GM23338 (cell line): ENCODE results near the gene DLX5. TPM values are rescaled to one million over a fixed set of nuclear protein-coding genes. Genes with fewer than 3 reads are reported as not detected.

Experiments
- ATAC-seq: fragments of 200-7000 bp; cut with Tn5 transposase; 3 replicates; pipeline ENCODE4 v1.9.1; 2020
- DNase-seq: peaks from one replicate; pipeline ENCODE4 v3.0.0-alpha.2; 2015; ENCODE audit warnings: low spot score
- H2AFZ ChIP-seq: fragments of 200-600 bp; sonication (generic); 2 replicates; pipeline ENCODE4 v1.8.0; 2016; ENCODE audit warnings: antibody characterized with exemption, mild to moderate bottlenecking, moderate library complexity
- H3F3A ChIP-seq: fragments of 200-600 bp; sonication (generic); replicated peaks from 2 replicates; pipeline ENCODE4 v1.8.0; 2017; ENCODE audit warnings: antibody characterized with exemption, mixed run types, low read depth
- H3K27ac ChIP-seq: fragments of 200-600 bp; sonication (generic); 2 replicates; pipeline ENCODE4 v1.6.1; 2016; ENCODE audit warnings: low read depth
- H3K27me3 ChIP-seq: fragments of 200-600 bp; sonication (generic); 2 replicates; pipeline ENCODE4 v1.8.0; 2016; ENCODE audit warnings: mild to moderate bottlenecking, mixed run types, moderate library complexity; ENCODE audit not compliant: insufficient read depth
- H3K36me3 ChIP-seq: fragments of 200-600 bp; sonication (generic); 2 replicates; pipeline ENCODE4 v1.8.0; 2016; ENCODE audit warnings: mild to moderate bottlenecking; ENCODE audit not compliant: insufficient read depth
- H3K4me1 ChIP-seq: fragments of 200-600 bp; sonication (generic); 2 replicates; pipeline ENCODE4 v1.8.0; 2016; ENCODE audit warnings: mild to moderate bottlenecking, moderate library complexity; ENCODE audit not compliant: insufficient read depth
- H3K4me2 ChIP-seq: fragments of 200-600 bp; sonication (generic); 2 replicates; pipeline ENCODE4 v1.7.1; 2017; ENCODE audit warnings: mixed run types
- H3K4me3 ChIP-seq: fragments of 200-600 bp; sonication (generic); 2 replicates; pipeline ENCODE4 v1.6.1; 2016; ENCODE audit warnings: mixed run types
- H3K79me2 ChIP-seq: fragments of 200-600 bp; sonication (generic); replicated peaks from 2 replicates; pipeline ENCODE4 v1.8.0; 2017; ENCODE audit warnings: mild to moderate bottlenecking; ENCODE audit not compliant: insufficient read depth
- H3K9me2 ChIP-seq: fragments of 200-600 bp; sonication (generic); 2 replicates; pipeline ENCODE4 v1.8.0; 2017; ENCODE audit not compliant: insufficient read depth
- H4K20me1 ChIP-seq: fragments of 200-600 bp; sonication (generic); replicated peaks from 2 replicates; pipeline ENCODE4 v1.8.0; 2017; ENCODE audit warnings: mild to moderate bottlenecking; ENCODE audit not compliant: insufficient read depth
- H3K27ac Mint-ChIP-seq: 2 replicates; pipeline ENCODE4 v1.8.0; 2020; ENCODE audit warnings: inconsistent platforms, mild to moderate bottlenecking, moderate library complexity, mixed read lengths
- H3K27me3 Mint-ChIP-seq: 3 replicates; pipeline ENCODE4 v1.8.0; 2022; ENCODE audit warnings: low read depth, mild to moderate bottlenecking, moderate library complexity, mixed read lengths, inconsistent platforms; ENCODE audit not compliant: insufficient read depth, poor library complexity
- H3K36me3 Mint-ChIP-seq: 3 replicates; pipeline ENCODE4 v1.8.0; 2021; ENCODE audit warnings: low read depth, mild to moderate bottlenecking, inconsistent platforms, moderate library complexity, mixed read lengths
- H3K4me1 Mint-ChIP-seq: 3 replicates; pipeline ENCODE4 v1.8.0; 2020; ENCODE audit warnings: mild to moderate bottlenecking, inconsistent platforms, mixed read lengths
- H3K4me3 Mint-ChIP-seq: 3 replicates; pipeline ENCODE4 v1.8.0; 2021; ENCODE audit warnings: moderate library complexity, mild to moderate bottlenecking, inconsistent platforms, mixed read lengths
- H3K9me3 Mint-ChIP-seq: 3 replicates; pipeline ENCODE4 v1.8.0; 2020; ENCODE audit warnings: moderate library complexity, mild to moderate bottlenecking, inconsistent platforms, mixed read lengths
- CREB1 ChIP-seq: fragments of 250-450 bp; sonication (Bioruptor Pico); IDR thresholded peaks from 2 replicates; pipeline ENCODE4 v1.5.0; 2020; ENCODE audit warnings: low read depth, mild to moderate bottlenecking, moderate library complexity
- CTCF ChIP-seq, 2 experiments: fragments of 200-600 bp in 1 of 2; sonication (generic) in 1 of 2; conservative IDR thresholded peaks; 2 replicates each; pipeline versions ENCODE4 v1.5.1 to v1.6.1; 2016 to 2017; ENCODE audit warnings: antibody characterized with exemption in 2 of 2, low read depth in 2 of 2, mild to moderate bottlenecking in 2 of 2, moderate library complexity in 1 of 2
- EZH2 ChIP-seq: fragments of 200-600 bp; sonication (generic); IDR thresholded peaks from one replicate; pipeline ENCODE4 v1.8.0; 2017; ENCODE audit warnings: antibody characterized with exemption, mild to moderate bottlenecking, low read depth; ENCODE audit not compliant: unreplicated experiment
- NANOG ChIP-seq: IDR thresholded peaks from 2 replicates; pipeline ENCODE4 v1.6.1; 2016; ENCODE audit warnings: antibody characterized with exemption, borderline replicate concordance
- POLR2AphosphoS5 ChIP-seq: IDR thresholded peaks from 2 replicates; pipeline ENCODE4 v1.6.1; 2016; ENCODE audit warnings: antibody characterized with exemption, low read depth
- ZNF114 ChIP-seq: fragments of 250-450 bp; sonication (Bioruptor Pico); IDR thresholded peaks from 2 replicates; pipeline ENCODE4 v1.5.0; 2020; ENCODE audit warnings: mild to moderate bottlenecking, moderate library complexity
- ZNF331 ChIP-seq: fragments of 250-450 bp; sonication (Bioruptor Pico); IDR thresholded peaks from 2 replicates; pipeline ENCODE4 v1.5.0; 2020; ENCODE audit warnings: low read depth, mild to moderate bottlenecking, moderate library complexity
- polyA plus RNA-seq: library from polyadenylated mRNA; unstranded; fragments of >200 nt; fragmentation: Nextera tagmentation; extraction: Ambion mirVana; gene quantifications from 2 replicates; pipeline ENCODE4 v1.2.1, GENCODE V29; 2016
- total RNA-seq: library from RNA; depleted of rRNA; stranded (reverse); fragments of >200 nt; shearing (Covaris generic); gene quantifications from 2 replicates; pipeline ENCODE4 v1.2.3, GENCODE V29; 2014
- TF ChIP-seq, protein P1 (sequence below): fragments of 250-450 bp; sonication (Bioruptor Pico); IDR thresholded peaks from 2 replicates; pipeline ENCODE4 v1.5.0; 2020; ENCODE audit warnings: mild to moderate bottlenecking, moderate library complexity

DLX5 gene
- total and polyA plus RNA-seq, 2 experiments from 2014 or later: not detected

DNA sequence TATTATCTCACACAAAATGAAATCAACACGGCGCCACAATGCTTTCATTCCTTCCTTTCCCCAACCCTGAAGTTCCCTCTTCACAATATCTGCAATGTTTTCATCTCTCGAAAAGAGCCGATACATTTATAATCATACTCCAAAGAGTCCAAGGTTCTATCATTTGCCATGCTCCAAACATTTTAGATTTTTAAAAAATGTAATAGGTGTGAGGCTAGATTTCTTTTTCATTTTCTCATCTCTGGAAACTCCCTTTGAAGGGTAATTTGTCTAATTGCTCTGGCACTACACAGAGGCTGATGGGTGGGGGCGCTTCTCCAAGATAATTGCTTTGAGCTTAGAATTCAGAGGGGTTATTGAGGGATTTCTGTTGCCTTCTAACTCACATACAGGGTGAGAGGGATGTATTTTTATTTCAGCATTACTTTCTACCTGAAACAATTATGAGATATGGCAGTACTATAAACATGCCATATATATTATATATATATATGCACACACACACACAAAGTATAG is 4.9 kb downstream of the DLX5 start:
- peaks cover 100% of the 10 kb centered on the region for H3K27me3 Mint-ChIP-seq
- no peak for TF ChIP-seq CREB1 (CRISPR knock-in tag)
- no peak for TF ChIP-seq CTCF (conservative IDR thresholded peaks at IDR 0.05; ENCODE audit: low read depth in 2 of 2)
- no peak for TF ChIP-seq ZNF114 (CRISPR knock-in tag)
- no peak for TF ChIP-seq ZNF331 (CRISPR knock-in tag)
- TF ChIP-seq, protein P1, sequence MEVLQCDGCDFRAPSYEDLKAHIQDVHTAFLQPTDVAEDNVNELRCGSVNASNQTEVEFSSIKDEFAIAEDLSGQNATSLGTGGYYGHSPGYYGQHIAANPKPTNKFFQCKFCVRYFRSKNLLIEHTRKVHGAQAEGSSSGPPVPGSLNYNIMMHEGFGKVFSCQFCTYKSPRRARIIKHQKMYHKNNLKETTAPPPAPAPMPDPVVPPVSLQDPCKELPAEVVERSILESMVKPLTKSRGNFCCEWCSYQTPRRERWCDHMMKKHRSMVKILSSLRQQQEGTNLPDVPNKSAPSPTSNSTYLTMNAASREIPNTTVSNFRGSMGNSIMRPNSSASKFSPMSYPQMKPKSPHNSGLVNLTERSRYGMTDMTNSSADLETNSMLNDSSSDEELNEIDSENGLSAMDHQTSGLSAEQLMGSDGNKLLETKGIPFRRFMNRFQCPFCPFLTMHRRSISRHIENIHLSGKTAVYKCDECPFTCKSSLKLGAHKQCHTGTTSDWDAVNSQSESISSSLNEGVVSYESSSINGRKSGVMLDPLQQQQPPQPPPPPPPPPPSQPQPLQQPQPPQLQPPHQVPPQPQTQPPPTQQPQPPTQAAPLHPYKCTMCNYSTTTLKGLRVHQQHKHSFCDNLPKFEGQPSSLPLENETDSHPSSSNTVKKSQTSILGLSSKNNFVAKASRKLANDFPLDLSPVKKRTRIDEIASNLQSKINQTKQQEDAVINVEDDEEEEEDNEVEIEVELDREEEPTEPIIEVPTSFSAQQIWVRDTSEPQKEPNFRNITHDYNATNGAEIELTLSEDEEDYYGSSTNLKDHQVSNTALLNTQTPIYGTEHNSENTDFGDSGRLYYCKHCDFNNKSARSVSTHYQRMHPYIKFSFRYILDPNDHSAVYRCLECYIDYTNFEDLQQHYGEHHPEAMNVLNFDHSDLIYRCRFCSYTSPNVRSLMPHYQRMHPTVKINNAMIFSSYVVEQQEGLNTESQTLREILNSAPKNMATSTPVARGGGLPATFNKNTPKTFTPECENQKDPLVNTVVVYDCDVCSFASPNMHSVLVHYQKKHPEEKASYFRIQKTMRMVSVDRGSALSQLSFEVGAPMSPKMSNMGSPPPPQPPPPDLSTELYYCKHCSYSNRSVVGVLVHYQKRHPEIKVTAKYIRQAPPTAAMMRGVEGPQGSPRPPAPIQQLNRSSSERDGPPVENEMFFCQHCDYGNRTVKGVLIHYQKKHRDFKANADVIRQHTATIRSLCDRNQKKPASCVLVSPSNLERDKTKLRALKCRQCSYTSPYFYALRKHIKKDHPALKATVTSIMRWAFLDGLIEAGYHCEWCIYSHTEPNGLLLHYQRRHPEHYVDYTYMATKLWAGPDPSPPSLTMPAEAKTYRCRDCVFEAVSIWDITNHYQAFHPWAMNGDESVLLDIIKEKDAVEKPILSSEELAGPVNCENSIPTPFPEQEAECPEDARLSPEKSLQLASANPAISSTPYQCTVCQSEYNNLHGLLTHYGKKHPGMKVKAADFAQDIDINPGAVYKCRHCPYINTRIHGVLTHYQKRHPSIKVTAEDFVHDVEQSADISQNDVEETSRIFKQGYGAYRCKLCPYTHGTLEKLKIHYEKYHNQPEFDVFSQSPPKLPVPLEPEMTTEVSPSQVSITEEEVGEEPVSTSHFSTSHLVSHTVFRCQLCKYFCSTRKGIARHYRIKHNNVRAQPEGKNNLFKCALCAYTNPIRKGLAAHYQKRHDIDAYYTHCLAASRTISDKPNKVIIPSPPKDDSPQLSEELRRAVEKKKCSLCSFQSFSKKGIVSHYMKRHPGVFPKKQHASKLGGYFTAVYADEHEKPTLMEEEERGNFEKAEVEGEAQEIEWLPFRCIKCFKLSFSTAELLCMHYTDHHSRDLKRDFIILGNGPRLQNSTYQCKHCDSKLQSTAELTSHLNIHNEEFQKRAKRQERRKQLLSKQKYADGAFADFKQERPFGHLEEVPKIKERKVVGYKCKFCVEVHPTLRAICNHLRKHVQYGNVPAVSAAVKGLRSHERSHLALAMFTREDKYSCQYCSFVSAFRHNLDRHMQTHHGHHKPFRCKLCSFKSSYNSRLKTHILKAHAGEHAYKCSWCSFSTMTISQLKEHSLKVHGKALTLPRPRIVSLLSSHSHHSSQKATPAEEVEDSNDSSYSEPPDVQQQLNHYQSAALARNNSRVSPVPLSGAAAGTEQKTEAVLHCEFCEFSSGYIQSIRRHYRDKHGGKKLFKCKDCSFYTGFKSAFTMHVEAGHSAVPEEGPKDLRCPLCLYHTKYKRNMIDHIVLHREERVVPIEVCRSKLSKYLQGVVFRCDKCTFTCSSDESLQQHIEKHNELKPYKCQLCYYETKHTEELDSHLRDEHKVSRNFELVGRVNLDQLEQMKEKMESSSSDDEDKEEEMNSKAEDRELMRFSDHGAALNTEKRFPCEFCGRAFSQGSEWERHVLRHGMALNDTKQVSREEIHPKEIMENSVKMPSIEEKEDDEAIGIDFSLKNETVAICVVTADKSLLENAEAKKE (CRISPR knock-in tag): no peak
- no peak for TF ChIP-seq POLR2AphosphoS5
- TF ChIP-seq EZH2: peak; percentile 75
- TF ChIP-seq NANOG: no peak
- no peaks in the 10 kb centered on the region; the same call in 2 of the 3 replicates for H3K36me3 Mint-ChIP-seq
- Histone ChIP-seq H2AFZ (no peak overlapping the region), H3K27ac (no peak overlapping the region), H3K27me3 (peaks cover 100% of the 10 kb centered on the region), H3K4me1 (peaks cover 74% of the 10 kb centered on the region), H3F3A (peaks cover 45% of the 10 kb centered on the region), H3K36me3 (no peaks in the 10 kb centered on the region), H3K79me2 (no peaks in the 10 kb centered on the region), H3K9me2 (no peaks in the 10 kb centered on the region), H3K4me3 (no peak overlapping the region), H4K20me1 (peaks cover 30% of the 10 kb centered on the region), H3K4me2 (no peak overlapping the region)
- H3K4me1 Mint-ChIP-seq: peaks cover 68% of the 10 kb centered on the region
- no peak overlapping the region for H3K4me3 Mint-ChIP-seq
- no peak overlapping the region for H3K27ac Mint-ChIP-seq
- DNase-seq (no peak), ATAC-seq (no peak)
- peaks cover 7% of the 10 kb centered on the region; the same call in 1 of the 3 replicates for H3K9me3 Mint-ChIP-seq
